GM12875 (cell line): ENCODE measurements around the gene OR6N1.

Experiments
- H3K4me3 ChIP-seq: one replicate; pipeline ENCODE4 v1.5.1; 2011; ENCODE audit warnings: low read depth, low read length, control low read depth
- TF ChIP-seq, protein P1 (sequence below): IDR thresholded peaks from 2 replicates; pipeline ENCODE4 v1.5.1; 2011; ENCODE audit warnings: low read depth, mild to moderate bottlenecking, control low read depth, inconsistent platforms, low read length, moderate library complexity, borderline replicate concordance; ENCODE audit not compliant: insufficient read depth

Gene OR6N1

GRCh38 chr1:158813164-158813563, 41.2 kb upstream of the OR6N1 start:
- H3K4me3 ChIP-seq = no peak overlapping the region
- TF ChIP-seq, protein P1, sequence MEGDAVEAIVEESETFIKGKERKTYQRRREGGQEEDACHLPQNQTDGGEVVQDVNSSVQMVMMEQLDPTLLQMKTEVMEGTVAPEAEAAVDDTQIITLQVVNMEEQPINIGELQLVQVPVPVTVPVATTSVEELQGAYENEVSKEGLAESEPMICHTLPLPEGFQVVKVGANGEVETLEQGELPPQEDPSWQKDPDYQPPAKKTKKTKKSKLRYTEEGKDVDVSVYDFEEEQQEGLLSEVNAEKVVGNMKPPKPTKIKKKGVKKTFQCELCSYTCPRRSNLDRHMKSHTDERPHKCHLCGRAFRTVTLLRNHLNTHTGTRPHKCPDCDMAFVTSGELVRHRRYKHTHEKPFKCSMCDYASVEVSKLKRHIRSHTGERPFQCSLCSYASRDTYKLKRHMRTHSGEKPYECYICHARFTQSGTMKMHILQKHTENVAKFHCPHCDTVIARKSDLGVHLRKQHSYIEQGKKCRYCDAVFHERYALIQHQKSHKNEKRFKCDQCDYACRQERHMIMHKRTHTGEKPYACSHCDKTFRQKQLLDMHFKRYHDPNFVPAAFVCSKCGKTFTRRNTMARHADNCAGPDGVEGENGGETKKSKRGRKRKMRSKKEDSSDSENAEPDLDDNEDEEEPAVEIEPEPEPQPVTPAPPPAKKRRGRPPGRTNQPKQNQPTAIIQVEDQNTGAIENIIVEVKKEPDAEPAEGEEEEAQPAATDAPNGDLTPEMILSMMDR = no peak

GRCh38 chr1:158812336-158812735, 40.3 kb upstream of the OR6N1 start:
- TF ChIP-seq, protein P1 = no peak
- no peak overlapping the region for H3K4me3 ChIP-seq

DNA sequence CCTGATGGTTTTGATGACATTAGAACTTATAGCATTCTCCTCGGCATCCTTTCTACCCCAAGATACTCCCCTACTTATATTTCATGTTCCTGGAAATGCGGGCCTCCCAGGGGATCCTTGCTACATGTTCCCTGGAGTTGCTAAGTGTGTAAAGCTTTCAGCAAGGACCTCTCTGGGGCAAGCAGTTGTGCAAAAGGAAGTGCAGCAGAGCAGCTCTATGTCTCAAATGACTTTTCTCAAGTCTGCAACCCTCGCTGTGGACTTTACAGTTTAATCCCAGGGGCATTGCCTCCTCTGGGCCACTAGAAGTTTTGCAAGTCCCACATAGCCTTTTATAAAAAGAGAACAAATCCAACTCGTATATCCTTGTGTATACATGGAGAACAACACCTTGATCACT, 38.3 kb upstream of the OR6N1 start:
- TF ChIP-seq, protein P1 = no peak
- H3K4me3 ChIP-seq = no peak overlapping the region

GRCh38 chr1:158809862-158810261, 37.9 kb upstream of the OR6N1 start:
- TF ChIP-seq, protein P1 = no peak
- no peak overlapping the region for H3K4me3 ChIP-seq

- TF ChIP-seq, protein P1 = no peak
Measured at GRCh38 chr1:158809256-158809655, 37.3 kb upstream of the OR6N1 start.

GRCh38 chr1:158806916-158807536, 35.0 kb upstream of the OR6N1 start:
- no peak overlapping the region for H3K4me3 ChIP-seq
- TF ChIP-seq, protein P1 = no peak

More at GRCh38 chr1:158809256-158809655, 37.3 kb upstream of the OR6N1 start:
- H3K4me3 ChIP-seq = no peak overlapping the region

DNA sequence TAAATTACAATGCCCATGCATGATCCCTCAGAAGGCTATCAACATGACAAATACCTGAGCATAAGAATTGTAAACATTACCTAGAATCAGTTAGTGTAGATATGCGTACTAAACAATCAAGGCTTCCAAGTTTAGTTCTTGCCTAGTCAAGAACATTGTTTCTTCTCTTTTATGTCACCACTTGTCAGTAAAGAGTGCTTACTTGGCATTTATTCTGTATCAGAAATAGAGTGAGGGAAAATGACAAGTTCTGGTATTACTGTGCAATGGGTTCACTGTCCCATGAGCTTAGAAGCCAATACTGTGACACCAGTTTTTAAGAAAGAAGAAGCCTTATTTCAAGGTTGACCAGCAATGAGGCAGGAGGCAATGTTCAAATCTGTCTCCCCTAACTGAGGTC, 31.7 kb upstream of the OR6N1 start:
- TF ChIP-seq, protein P1 = no peak
- no peak overlapping the region for H3K4me3 ChIP-seq
